ENCODE results near the gene ROS1. TPM values are rescaled to one million over a fixed set of nuclear protein-coding genes. Genes with fewer than 3 reads are reported as not detected.

The ROS1 gene
- 0.06 TPM in 1 of 2 replicates, not detected in the other for total RNA-seq (2013; cell fraction: nucleolus; rRNA removed)
- total RNA-seq (2014; rRNA removed) (not detected in 2 replicates), total RNA-seq (2014; rRNA removed; fragmentation: Illumina TruSeq; extraction: Trizol) (not detected in 2 replicates), total RNA-seq (2021) (0.03 TPM in 2 replicates), polyA plus RNA-seq (2011; rRNA removed) (0.04 and 0.07 TPM in 2 replicates), polyA plus RNA-seq (2014; fragmentation: Illumina TruSeq; extraction: Trizol) (under 0.01 TPM in 1 of 2 replicates, not detected in the other), polyA plus RNA-seq (2014; fragmentation: Nextera tagmentation; extraction: Ambion mirVana) (under 1 TPM in 1 of 2 experiments, not detected in 1; under 0.01 TPM), polyA plus RNA-seq (2014; rRNA removed) (0.03 TPM in 2 replicates), polyA plus RNA-seq (2016; fragmentation: Nextera tagmentation; extraction: Ambion mirVana) (not detected), polyA minus RNA-seq (2011; rRNA and poly(A)+ RNA removed) (0.21 TPM in 1 of 2 replicates, not detected in the other), Bru-seq, nascent RNA (percentile 5 among the genes with signal in this experiment), BruChase-seq, experiment 1, labeled RNA remaining after a 6-hour chase (percentile 4 among the genes with signal in this experiment), BruChase-seq, experiment 2, labeled RNA remaining after a 2-hour chase (percentile 7 among the genes with signal in this experiment)
- polyA plus RNA-seq (2011; ENCODE audit: low read depth): 0.03 TPM
- polyA plus RNA-seq (2011; cell fraction: cytosol; rRNA removed): 0.01 and 0.02 TPM in 2 replicates
- 0.06 and 0.15 TPM in 2 replicates for polyA plus RNA-seq (2011; cell fraction: nucleus; rRNA removed)
- polyA plus RNA-seq (2012): 0.01 TPM in 1 of 2 replicates, not detected in the other
- not detected in 2 replicates for polyA minus RNA-seq (2011; cell fraction: cytosol; rRNA and poly(A)+ RNA removed)
- 0.12 TPM in 1 of 2 replicates, not detected in the other for polyA minus RNA-seq (2011; cell fraction: nucleus; rRNA and poly(A)+ RNA removed)
- long read RNA-seq, experiment 1: 0 reads
- long read RNA-seq, experiment 2: 0 reads

- CTCF ChIA-PET: interaction anchor here (0.6 to 1.2 kb wide), 4 partner anchors 24 to 914 kb away, joined by 3 to 7 read pairs (median 3); no protein-coding TSS in a partner anchor
These were observed at the start of gene ROS1 for GRCh38 chr6:117425431-117426153. ROS1 (minus strand) TSS chr6:117425942; CDS start chr6:117425656, 286 bp downstream.

More at GRCh38 chr6:117425431-117426153, at the start of gene ROS1:
- Histone ChIP-seq H3K4me2 (ENCODE audit: control insufficient read depth, insufficient read depth) (no peak within 1 kb of the TSS), H3K27me3 (replicated peaks in 1 of 2; ENCODE audit: control insufficient read depth in 2 of 2, insufficient read depth in 2 of 2, low read length in 1 of 2) (no peaks in the 10 kb centered on the region; a peak in 1 of 4 replicates), H3K27ac (ENCODE audit: control insufficient read depth, insufficient read depth) (no peak within 1 kb of the TSS), H3K79me2 (ENCODE audit: control insufficient read depth, insufficient read depth, low read length) (no peaks in the 10 kb centered on the region), H3K4me1 (ENCODE audit: control insufficient read depth, insufficient read depth, low read length) (no peaks in the 10 kb centered on the region), H3K9me3 (replicated peaks; ENCODE audit: control insufficient read depth, insufficient read depth, low read length) (no peaks in the 10 kb centered on the region), H3K4me3 (no peak within 1 kb of the TSS), H3K36me3 (ENCODE audit: control insufficient read depth in 2 of 2, insufficient read depth in 2 of 2, low read length in 1 of 2) (no peaks in the 10 kb centered on the region), H3K9ac (ENCODE audit: control insufficient read depth, insufficient read depth, low read length) (no peak within 1 kb of the TSS), H4K20me1 (ENCODE audit: control insufficient read depth, insufficient read depth) (no peaks in the 10 kb centered on the region), H2AFZ (ENCODE audit: control insufficient read depth, low read depth, low read length) (no peak within 1 kb of the TSS)
- DNase-seq (ENCODE audit: low read depth, low spot score) (no peak), FAIRE-seq (no peak), ATAC-seq (no peak)
- 29% methylated on average over 6 of the region's 6 CpGs for WGBS (ENCODE audit: insufficient coverage, insufficient replicate concordance, low lambda C conversion rate, missing lambda C conversion rate)
- ChIA-PET POLR2A (no interaction called here), RAD21 (ENCODE audit: unreplicated experiment) (interaction anchor here (0.8 kb wide), 1 partner anchor 130 kb away, joined by 3 read pairs; no protein-coding TSS in a partner anchor), SMC1A (ENCODE audit: uncharacterized antibody, unreplicated experiment) (interaction anchor here (0.9 to 1.3 kb wide), 4 partner anchors 24 to 181 kb away, joined by 3 to 5 read pairs (median 4); no protein-coding TSS in a partner anchor)
- intact Hi-C loops (cut with micrococcal nuclease; ENCODE audit: unreplicated experiment): no loop called here
- in situ Hi-C loops (cut with MboI): no loop called here
- no TSS peak for BruUV-seq (replicated peaks)
- TF ChIP-seq IRF3 (IDR thresholded peaks at IDR 0.05): no peak
- no peak for TF ChIP-seq GABPA (IDR thresholded peaks at IDR 0.05; ENCODE audit: low read depth)
- no peak for TF ChIP-seq BCL11A (IDR thresholded peaks at IDR 0.05; ENCODE audit: low read depth, low read length)
- TF ChIP-seq USF2 (IDR thresholded peaks at IDR 0.05; ENCODE audit: borderline replicate concordance, low read depth, low read length): no peak
- no peak for TF ChIP-seq ZNF217 (IDR thresholded peaks at IDR 0.05)
- TF ChIP-seq E4F1 (IDR thresholded peaks at IDR 0.05; ENCODE audit: borderline replicate concordance, partially characterized antibody): no peak
- no peak for TF ChIP-seq MEF2A (IDR thresholded peaks at IDR 0.05; ENCODE audit: insufficient read depth, low read depth, low read length)
- TF ChIP-seq PAX5 (IDR thresholded peaks at IDR 0.05; ENCODE audit: borderline replicate concordance, low read depth, low read length): no peak
- no peak for TF ChIP-seq TCF12 (IDR thresholded peaks at IDR 0.05; ENCODE audit: low read depth, low read length)
- TF ChIP-seq HCFC1 (IDR thresholded peaks at IDR 0.05; ENCODE audit: low read length): no peak
- TF ChIP-seq NR2C1 (IDR thresholded peaks at IDR 0.05): no peak
- TF ChIP-seq ESRRA (IDR thresholded peaks at IDR 0.05; ENCODE audit: low read length): no peak

Data from GM12878 (cell line).